Measurements from ENCODE around the gene SIM1.

Gene SIM1

GRCh38 chr6:100353276-100354015, 111.3 kb downstream of the SIM1 start:
- DNase-seq (ENCODE audit: low read depth), result no peak

- DNase-seq (ENCODE audit: low read depth), result no peak
Measured at GRCh38 chr6:100350139-100350538, 114.6 kb downstream of the SIM1 start.

GRCh38 chr6:100349366-100349765, 115.4 kb downstream of the SIM1 start:
- no peak for DNase-seq (ENCODE audit: low read depth)

GRCh38 chr6:100347901-100348550, 116.7 kb downstream of the SIM1 start:
- DNase-seq (ENCODE audit: low read depth), result no peak

GRCh38 chr6:100346828-100347227, 117.9 kb downstream of the SIM1 start:
- DNase-seq (ENCODE audit: low read depth), result peak; percentile 51

GRCh38 chr6:100346203-100346602, 118.5 kb downstream of the SIM1 start:
- DNase-seq (ENCODE audit: low read depth), result no peak

GRCh38 chr6:100344761-100345160, 120.0 kb downstream of the SIM1 start:
- peak; percentile 61 for DNase-seq (ENCODE audit: low read depth)

GRCh38 chr6:100344321-100344720, 120.4 kb downstream of the SIM1 start:
- DNase-seq (ENCODE audit: low read depth), result no peak

GRCh38 chr6:100343316-100344077, 121.2 kb downstream of the SIM1 start:
- DNase-seq (ENCODE audit: low read depth), result no peak

GRCh38 chr6:100342830-100343229, 121.9 kb downstream of the SIM1 start:
- no peak for DNase-seq (ENCODE audit: low read depth)

- DNase-seq (ENCODE audit: low read depth), result no peak
Measured at GRCh38 chr6:100339574-100340255, 125.0 kb downstream of the SIM1 start.

GRCh38 chr6:100338090-100338489, 126.6 kb downstream of the SIM1 start:
- no peak for DNase-seq (ENCODE audit: low read depth)

GRCh38 chr6:100336876-100337275, 127.8 kb downstream of the SIM1 start:
- DNase-seq (ENCODE audit: low read depth), result no peak

- DNase-seq (ENCODE audit: low read depth), result no peak
Measured at GRCh38 chr6:100335991-100336390, 128.7 kb downstream of the SIM1 start.
